Hematopoietic multipotent progenitor cell treated with erythropoietin and hydrocortisone succinate and interleukin-3 and kit ligand, for 6 days (in vitro differentiated cells): ENCODE measurements around the gene CMTM7.
A peak's percentile ranks its signal among the peaks of the same experiment; 100 is the strongest.
"Not testable (repeated sequence)": the region's sequence is repeated elsewhere in the genome, so short reads cannot be mapped to it uniquely, and the experiment has no call there.

Experiments
- DNase-seq: peaks from one replicate; pipeline ENCODE4 v3.0.0-alpha.2; 2015

CMTM7 gene

DNA sequence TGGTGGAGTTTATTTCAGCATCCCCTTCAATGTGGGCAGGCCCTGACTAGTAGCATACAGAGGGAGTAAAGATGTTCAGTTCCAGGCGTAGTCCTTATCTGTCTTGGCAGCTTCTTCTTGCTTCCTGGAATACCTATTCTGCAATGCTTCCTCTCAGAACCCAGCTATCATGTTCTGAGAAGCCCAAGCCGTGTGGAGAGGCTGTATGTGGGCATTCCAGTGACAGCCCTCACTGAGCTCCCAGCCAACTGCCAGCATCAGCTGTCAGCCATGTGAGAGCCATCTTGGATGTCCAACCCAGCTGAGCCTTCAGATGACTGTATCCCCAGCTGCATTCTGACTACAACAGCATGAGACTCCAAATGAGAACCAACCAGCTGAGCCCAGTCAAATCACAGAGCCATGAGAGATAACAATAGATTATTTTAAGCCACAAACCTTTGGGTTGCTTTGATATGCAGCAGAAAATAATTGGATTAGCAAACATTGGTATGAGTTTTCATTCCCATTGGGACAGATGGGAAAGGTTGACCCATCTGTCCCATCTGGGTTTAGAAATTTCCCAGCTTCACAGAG is 8.4 kb upstream of the CMTM7 start:
- DNase-seq: peak; percentile 69

DNA sequence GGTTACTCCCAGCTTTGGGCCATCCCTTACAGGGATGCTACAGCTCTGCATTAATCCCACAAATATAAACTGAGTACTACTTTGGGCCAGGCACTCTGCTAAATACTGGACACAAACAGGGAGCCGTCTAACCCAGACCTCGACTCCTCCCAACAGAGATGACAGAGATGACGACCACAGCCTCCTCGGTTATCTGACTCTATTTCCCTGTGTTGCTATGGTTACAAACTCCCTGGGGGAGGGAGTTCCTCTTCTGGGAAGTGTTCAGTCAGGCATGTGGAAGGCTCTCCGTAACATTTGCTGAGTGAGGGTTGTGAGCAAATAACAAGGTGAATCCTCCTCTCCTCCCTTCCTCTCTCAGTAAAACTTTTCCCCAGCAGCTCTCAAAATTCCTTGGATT is 6.7 kb upstream of the CMTM7 start:
- peak; percentile 51 for DNase-seq

DNA sequence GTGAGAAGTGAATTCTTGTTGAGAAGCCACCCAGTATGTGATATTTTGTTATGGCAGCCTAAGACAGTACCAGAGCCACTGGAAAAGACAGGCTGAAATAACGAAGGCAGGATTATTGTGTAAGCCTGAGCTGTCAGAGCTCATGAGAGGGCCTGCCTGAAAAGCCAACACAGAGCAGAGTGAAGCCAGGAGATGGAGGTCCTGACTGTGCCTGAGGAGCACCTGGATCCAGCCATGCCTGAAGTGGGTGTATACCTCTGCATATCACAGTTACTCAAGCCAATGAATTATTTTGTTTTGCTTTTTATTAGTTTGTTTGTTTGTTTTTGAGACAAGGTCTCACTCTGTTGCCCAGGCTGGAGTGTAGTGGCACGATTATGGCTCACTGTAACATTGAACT is 4.1 kb upstream of the CMTM7 start:
- no peak for DNase-seq

DNA sequence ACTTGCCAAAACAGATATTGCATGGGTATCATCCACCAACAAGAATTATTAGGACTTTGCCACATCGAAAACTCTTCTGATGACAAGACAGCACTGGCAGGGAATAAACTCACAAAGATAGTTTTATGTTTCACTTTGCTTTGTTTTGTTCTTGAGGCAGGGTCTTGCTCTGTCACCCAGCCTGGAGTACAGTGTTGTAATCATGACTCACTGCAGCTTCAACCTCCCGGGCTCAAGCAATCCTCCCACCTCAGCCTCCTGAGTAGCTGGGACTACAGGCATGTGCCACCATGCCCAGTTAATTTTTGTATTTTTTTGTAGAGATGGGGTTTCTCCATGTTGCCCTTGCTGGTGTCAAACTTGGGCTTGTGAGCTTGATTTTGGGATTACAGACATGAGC is 2.1 kb upstream of the CMTM7 start:
- DNase-seq: not testable (repeated sequence)

DNA sequence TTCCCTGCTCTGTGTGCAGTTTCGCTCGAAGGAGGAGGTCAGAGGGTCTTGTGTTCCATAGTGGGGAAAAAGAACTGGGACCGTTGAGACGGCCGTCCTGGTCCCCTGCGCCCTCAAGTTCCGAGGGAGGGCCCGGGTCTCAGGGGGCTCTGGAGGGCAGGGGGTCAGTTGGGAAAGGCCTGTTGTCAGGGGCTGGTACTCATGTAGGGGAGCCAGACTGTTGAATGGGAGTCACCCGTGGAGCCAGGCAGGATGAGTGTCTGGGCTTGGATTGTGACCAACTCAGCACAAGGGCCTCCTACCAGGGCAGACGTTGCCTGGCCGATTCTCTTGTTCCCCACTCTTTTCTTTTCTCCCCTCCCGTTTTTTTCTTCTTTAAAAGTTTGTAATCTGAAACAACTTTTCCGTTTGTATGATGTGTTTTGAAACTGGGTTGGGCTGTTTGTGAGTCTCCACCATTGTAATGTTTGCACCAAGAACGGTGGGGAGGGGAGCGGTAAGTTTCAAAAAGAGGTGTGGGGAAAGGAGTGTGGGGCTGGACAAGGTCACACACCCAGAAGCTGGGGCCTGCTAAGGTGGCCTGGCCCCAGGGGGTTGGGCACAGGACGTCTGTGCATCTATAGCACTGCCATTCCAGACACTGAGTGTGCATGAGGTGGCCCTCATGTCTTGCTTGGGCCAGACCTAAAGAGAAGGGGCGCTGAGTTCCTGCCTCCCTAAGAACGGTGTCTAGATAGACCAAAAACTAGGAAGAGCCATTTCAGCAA is 1.1 kb downstream of the CMTM7 start:
- peak; percentile 60 for DNase-seq

DNA sequence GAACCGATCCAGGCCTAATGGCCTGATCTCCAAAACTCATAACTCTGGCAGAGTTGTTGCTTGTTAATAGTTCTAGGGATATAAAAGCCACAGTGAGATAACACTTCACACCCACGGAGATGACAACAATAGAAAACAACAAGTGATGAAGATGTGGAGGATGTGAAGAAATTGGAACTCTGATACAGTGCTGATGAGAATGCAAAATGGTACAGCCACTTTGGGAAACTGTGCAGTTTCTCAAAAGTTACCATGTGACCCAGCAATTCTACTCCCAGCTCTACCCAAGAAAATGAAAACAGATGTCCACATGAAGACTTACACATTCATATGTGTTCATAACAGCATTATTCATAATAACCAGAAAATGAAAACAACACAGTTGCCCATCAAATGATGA is 3.8 kb downstream of the CMTM7 start:
- no peak for DNase-seq

DNA sequence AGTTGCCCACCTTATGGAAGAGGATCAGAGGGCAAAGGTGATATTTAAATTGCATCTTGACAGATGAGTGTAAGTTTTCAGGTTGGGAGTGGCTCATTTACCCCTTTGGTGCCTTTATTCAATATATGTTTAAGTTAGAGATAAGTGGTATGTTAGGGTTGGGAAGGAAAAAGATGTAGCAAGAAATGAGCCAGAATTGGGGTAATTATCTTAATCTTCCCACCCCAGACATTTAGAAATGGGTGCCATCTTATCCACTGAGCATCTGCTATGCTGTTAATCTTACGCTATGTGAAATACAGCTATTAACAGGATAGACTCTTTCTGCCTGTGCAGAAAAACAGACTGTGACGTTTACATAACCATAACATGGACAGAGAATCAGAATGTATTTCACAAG is 6.3 kb downstream of the CMTM7 start:
- peak; percentile 66 for DNase-seq

DNA sequence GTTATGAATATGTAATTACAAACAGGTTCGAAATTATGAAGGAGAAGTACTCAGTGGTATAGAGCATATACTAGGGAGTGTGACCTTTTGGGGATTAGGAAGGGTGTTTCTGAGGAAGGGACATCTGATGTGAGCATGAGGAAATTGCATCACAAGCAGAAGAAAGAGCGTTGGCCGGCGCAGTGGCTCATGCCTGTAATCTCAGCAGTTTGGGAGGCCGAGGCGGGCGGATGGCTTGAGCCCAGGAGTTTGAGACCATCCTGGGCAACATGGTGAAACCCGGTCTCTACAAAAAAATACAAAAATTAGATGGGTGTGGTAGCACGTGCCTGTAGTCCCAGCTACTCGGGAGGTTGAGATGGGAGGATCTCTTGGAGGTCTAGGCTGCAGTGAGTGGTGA is 6.9 kb downstream of the CMTM7 start:
- no peak for DNase-seq

DNA sequence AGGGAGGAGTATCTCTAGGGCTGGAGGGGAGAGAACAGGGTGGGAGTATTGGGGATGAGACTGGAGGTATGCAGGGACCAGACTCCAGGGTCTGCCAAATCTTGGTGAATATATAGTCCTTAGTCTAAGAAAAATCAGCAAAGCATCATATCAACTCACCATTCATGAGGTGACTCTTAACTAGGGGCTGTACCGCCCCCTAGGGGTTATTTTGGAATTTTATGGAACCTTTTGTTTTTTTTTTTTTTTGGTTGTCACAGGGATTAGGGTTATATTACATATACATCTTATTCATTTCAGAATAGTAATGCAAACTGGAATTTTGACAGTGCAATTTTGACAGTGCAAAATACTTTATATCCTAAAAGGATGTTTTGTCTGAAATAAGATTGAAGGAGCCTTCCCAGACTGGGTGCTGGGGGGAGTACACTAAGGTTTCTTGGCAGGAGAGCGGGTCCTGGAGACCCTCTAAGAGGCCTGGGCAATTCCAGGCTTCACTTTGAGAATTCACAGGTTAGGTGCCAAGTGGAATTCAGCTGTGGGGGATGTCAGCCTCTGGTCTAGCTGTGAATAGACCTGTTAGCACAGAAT is 7.5 kb downstream of the CMTM7 start:
- peak; percentile 90 for DNase-seq

DNA sequence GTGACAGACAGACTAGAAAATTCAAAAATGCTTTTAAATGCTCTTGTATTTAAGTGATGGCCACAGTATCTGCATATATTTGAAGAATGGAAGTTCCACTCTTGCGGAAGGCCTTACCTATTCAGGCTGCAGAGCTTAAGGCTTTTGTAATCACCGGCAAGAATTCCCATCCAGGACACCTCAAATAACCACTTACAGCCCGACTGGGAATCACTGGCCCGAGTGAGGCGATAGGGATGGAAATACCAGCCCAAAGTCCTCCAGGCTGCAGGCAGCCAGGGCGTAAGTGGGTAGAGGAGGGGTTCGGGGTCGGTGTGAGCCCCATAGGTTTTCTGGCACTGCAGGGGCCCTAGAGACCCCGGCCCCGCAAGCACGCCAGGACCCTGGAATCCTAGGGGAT is 9.5 kb downstream of the CMTM7 start:
- DNase-seq: peak; percentile 39

DNA sequence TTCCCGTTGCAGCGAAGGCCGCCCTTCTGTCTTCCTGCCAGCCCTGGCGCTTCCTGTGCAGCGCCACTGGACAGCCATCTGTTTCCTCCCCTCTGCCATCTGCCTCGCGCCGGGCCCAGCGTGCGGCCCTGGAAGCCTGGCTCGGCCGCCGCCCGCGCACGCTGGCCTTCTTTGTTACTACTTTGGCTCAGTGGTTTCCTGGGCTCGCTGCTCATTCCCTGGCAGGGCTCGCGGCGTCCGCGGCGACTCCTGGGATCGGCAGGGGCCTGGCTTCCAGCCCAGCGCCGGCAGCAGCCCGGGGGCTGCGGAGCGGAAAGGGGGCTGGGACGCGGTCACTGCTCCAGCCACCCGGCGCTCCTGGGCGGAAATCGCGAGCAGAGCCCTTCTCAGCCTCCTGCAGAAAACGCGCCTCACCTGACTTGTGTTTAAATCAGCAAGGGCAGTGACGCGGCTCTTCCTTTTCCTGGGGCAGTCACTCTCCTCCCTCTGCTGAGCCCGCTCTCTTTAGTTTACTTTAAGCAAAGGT is 10.0 kb downstream of the CMTM7 start:
- DNase-seq: peak; percentile 81

DNA sequence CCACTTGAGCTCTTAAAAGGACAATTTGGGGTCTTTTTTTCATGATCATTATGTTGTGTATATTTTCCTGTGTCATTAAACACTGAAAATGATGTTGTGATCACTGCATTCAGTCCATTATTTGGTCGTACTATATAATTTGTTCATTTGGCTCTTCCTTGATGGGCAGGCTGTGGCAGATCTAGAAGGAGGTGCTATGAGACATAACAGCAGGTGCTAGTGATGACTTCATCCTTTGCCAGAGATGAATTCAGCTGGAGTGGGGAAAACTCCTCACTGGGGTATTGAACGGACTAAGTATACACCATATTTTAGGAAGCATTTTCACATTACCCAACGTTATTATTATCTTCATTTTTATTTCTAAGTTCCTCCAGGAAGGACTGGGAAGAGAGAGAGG is 12.0 kb downstream of the CMTM7 start:
- no peak for DNase-seq

DNA sequence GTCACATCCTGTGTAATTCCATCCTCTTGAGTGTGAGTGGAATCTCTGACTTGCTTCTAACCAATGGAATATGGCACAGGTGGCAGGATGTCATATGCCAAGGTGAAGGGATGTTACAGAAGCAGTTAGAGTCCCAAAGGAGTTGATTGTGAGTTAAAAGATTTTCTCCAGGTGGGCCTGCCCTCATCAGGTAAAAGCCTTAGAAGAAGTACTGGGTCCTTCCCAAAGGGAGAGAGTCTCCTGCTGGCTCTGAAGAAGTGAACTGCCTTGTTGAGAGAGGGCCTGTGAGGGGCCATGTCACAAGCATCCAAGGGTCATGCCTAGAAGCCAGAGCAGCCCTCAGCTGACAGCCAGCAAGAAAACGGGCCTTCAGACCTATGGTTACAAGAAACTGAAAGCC is 13.1 kb downstream of the CMTM7 start:
- DNase-seq: no peak

DNA sequence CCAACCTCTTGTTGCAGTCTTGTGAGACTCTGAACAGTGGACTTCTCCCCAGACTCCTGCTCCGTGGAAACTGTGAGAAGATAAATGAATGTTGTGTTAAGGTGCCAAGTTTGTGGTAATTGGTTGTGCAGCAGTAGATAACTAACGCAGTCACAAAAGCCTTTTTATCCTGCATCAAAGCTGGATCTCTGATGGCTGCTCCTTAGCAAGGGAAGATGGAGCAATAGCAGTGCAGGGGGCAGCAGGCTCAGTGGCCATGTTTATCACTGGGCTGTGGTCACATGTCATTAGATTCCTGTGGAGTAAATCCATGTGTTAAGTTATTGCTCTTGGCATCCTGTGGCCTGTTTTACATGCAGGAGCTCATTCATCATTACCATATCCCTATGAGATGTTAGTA is 13.5 kb downstream of the CMTM7 start:
- DNase-seq: peak; percentile 51

DNA sequence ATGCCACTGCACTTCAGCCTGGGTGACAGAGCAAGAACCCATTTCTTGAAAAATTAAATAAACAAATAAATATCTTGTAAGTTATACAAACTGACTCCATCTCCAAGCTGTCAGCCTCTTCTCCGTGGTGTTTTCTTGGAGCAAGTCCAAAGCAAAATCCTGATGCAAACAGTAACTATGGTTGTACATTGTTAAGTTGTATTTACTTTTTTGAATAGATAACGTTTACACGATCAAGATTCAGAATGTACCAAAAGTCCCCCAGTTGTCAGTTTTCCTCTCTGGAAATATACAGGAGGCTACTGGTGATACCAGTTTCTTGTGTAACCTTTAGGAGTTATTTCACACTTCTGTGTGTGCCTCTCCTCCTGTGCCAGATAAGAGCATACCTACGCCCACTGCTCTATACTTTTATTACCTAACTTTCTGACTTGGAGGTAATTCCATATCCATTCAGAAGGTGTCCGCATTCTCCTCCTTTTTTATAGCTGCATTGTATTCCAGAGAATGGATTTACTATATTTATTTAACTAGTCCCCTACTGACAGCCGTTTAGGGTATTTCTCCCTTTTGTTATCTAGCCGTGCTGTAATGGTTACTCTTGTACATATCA is 14.2 kb downstream of the CMTM7 start:
- no peak for DNase-seq

DNA sequence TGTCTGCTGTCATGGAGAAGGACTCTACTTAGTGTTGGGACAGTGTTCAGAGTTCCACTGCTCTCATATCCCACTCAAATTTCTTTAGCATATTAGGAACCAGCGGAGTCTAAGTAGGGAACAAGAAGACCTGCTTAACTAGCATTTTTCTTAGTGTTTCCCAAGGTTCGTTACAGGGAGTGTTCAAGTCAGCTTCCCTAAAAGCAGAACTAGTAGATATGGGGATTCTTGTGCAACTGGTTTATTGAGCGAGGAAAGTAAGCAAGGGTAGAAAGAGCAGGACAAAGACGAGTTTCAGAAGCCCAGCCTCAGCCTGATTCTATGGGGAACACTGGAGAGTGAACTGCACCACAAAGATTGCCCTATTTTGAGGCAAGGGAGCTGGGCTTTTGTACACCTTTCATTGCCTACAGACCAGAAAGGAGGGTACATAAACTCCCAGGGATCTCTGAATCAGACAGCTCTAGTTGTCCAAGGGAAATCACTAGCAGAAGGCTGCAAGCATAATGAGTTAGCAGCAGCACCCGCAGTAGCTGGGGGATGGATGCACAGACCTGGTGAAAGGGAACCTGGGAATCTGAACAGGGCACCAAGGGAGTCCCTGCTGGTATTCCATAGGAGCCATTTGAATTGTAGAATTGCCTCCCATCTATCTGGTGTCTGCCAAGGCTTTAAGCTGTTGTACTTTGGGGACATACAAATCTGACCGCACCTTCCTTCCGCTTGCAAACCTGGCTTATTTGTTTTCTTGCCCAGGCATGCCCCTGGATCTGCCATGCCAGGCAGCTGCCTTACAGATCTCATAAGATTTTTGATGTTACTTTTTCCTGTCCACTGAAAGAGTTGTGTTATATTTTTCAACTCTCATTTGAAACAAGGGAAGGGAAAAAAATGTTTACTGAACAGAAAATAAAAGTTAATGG is 15.1 kb downstream of the CMTM7 start:
- peak; percentile 70 for DNase-seq

DNA sequence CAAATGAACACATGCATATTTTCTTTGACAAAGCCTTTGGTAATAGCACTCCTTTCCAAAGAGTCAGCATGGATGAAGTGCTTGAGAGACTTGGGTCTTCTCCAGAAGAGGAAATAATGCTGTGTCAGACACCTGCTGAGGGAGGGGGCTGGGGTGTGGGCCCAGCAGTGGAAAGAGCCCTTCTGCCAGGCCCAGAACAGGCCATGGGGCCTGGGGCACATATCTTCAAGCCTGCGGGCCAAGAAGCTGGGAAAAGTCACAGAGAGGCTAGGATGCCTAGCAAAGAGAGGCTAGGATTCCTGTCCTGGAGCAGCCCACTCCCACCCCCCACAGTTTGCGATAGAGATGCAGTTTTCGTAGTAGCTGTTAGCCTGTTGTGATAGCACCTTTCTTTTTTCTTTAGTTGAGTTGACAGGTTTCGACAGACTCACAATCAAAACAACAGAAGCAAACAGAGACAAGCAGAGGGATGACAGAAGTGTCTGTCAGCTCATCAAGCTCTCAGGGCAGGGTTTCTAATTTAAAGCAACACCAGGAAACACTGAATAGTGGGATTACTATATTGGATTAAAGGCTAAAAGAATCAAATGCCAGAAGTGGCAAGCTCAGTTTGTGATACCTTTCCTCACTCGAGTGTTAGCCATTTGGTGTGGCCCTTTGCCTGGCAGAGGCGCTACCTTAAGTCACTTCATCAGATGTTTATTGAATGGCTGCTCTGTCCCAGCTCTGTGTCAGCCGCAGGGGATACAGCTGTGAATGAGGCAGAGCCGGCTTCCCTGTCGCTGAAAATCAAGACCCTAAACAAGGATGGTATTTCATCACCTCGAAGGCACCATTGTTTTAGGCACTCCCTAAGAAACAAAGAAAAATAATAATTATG is 19.0 kb downstream of the CMTM7 start:
- no peak for DNase-seq

DNA sequence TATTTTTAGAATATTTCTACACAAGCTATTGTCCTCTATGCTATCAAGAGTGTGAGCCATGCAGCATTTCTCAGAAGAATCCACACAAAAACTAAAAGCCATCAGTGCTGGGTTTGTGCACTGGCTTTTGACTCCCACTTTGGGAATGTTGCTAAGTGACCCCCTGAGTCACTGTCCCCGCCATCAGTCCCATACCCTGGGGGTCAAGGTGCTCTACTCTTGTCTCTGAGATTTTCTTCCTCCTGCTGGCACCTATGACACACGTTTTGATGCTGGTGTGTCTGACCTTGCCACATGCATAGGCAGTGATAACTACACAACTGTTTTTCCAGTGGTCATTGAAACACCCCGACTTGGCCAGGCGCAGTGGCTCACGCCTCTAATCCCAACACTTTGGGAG is 19.8 kb downstream of the CMTM7 start:
- DNase-seq: no peak

DNA sequence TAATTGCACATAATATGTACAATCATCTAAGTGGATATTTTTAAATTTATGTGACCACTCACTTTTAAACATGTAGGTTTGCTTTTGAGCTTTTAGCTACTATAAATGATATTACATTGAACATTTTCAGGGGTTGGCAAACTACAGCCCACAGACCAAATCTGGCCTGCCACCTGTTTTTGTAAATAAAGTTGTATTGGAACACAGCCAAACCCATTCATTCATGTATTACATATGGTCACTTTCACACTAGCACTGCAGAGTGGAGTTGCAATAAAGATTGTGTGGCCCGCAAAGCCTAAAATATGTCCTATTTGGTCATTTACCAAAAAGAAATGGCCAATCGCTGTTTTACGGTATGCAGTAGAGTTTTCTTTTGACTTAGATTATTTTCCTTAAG is 21.2 kb downstream of the CMTM7 start:
- peak; percentile 67 for DNase-seq

DNA sequence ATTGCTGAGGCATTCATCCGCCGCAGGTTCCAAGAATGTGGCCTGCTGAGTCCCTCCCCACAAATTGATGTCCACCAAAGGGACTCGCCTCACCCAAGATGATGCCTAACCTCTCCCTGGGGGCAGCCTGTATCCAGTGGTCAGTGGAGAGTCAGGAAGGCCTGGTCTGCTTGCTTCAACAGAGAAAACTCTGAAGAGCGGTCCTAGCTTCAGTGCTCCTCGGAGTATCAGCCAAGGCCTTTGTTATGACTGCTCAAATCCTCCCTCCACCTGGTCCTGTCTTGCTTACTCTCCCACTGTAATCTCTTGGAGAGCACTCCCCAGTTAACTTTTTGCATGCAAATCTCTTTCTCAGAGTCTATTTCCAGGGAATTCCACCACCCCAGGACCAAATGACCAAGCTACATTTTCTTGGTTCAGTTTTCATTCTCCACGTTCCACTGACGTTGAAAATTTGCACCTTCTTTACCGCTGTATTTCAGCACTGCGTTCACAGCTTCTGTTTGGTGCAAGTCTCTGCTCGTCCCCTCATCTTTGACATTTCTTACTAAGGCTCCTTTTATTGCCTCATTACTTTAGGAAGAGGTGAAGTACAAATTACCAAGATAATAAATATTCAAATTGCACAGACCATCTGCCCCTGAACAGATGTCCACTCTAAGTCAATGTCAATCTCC is 22.3 kb downstream of the CMTM7 start:
- no peak for DNase-seq
